Left cardiac atrium (tissue), 4 donors: Measurements from ENCODE around the gene FRY. TPM values are rescaled to one million over a fixed set of nuclear protein-coding genes. Genes with fewer than 3 reads are reported as not detected.

ENCODE experiments used
- ATAC-seq, 2 donors: fragments of 200-7000 bp; cut with Tn5 transposase; one replicate each; pipeline ENCODE4 v1.9.1; 2020; ENCODE audit warnings: mild to moderate bottlenecking in 2 of 2, moderate library complexity in 2 of 2
- DNase-seq: peaks from one replicate; pipeline ENCODE4 v3.0.0-alpha.2; 2020
- intact Hi-C, 2 donors: fragments of 100-400 bp; cut with DNase I; formaldehyde crosslinking; loops; one replicate each; pipeline versions ENCODE4 v1.14.1 to v1.15.1; 2022 to 2023
- total RNA-seq, 2 donors: library from RNA; stranded (reverse); fragmentation: NEBNext Ultra II Directional; extraction: Animal tissue kit (Norgen Biotek cat#: 25700); gene quantifications; one replicate each; pipeline ENCODE4 v1.2.1, GENCODE V29; 2021
- donor health status: DM: no; HTN: yes; CAD: no.
- donor health status: DM: no; HTN: yes; CAD: no; lungs with severe emphysema.
- donor health status: DM: yes; HTN: yes; CAD: no.
- donor health status: Dilated cardiomyopathy.

The FRY gene
- total RNA-seq, 2 donors from 2014 or later, result 91.1 to 93.5 TPM

GRCh38 chr13:32107474-32107873, 75.9 kb downstream of the FRY start:
- DNase-seq (no peak), ATAC-seq (peak in 1 of 2 donors; percentile 31)
- intact Hi-C loops, result no loop called here

- ATAC-seq (no peak), DNase-seq (no peak)
- intact Hi-C loops, result no loop called here
These were observed 76.4 kb downstream of the FRY start for GRCh38 chr13:32107973-32108372.

- peak in 1 of 2 donors; percentile 40 for ATAC-seq
- intact Hi-C loops, result loop anchor here in 1 of 2 donors (10.0 kb wide), 1 partner anchor 49 kb away; no protein-coding TSS in a partner anchor
- no peak for DNase-seq
These were observed 82.0 kb downstream of the FRY start for GRCh38 chr13:32113532-32113931.

GRCh38 chr13:32114284-32114950, 82.8 kb downstream of the FRY start:
- intact Hi-C loops, result loop anchor here in 1 of 2 donors (10.0 kb wide), 1 partner anchor 50 kb away; no protein-coding TSS in a partner anchor
- ATAC-seq (no peak), DNase-seq (no peak)

- DNase-seq, result no peak
- no peak for ATAC-seq
- intact Hi-C loops, result loop anchor here in 1 of 2 donors (10.0 kb wide), 1 partner anchor 50 kb away; no protein-coding TSS in a partner anchor
These were observed 83.5 kb downstream of the FRY start for GRCh38 chr13:32115066-32115465.

- DNase-seq, result no peak
- ATAC-seq, result no peak
- intact Hi-C loops, result loop anchor here in 1 of 2 donors (10.0 kb wide), 1 partner anchor 51 kb away; no protein-coding TSS in a partner anchor
These were observed 84.6 kb downstream of the FRY start for GRCh38 chr13:32116210-32116609.

GRCh38 chr13:32117001-32117400, 85.4 kb downstream of the FRY start:
- intact Hi-C loops, result loop anchor here in 1 of 2 donors (10.0 kb wide), 1 partner anchor 52 kb away; no protein-coding TSS in a partner anchor
- ATAC-seq (no peak), DNase-seq (no peak)

GRCh38 chr13:32117701-32118100, 86.1 kb downstream of the FRY start:
- intact Hi-C loops, result loop anchor here in 1 of 2 donors (10.0 kb wide), 1 partner anchor 53 kb away; no protein-coding TSS in a partner anchor
- peak; percentile 62 for DNase-seq

GRCh38 chr13:32121316-32121715, 89.7 kb downstream of the FRY start:
- DNase-seq (no peak), ATAC-seq (no peak)
- intact Hi-C loops, result no loop called here

More at GRCh38 chr13:32117701-32118100, 86.1 kb downstream of the FRY start:
- ATAC-seq, result peak; percentile 94 to 96

GRCh38 chr13:32124743-32125142, 93.2 kb downstream of the FRY start:
- intact Hi-C loops, result no loop called here
- no peak for DNase-seq
- ATAC-seq, result no peak

- DNase-seq (no peak), ATAC-seq (peak; percentile 78 to 79)
- intact Hi-C loops, result no loop called here
These were observed 93.7 kb downstream of the FRY start for GRCh38 chr13:32125221-32125689.

- DNase-seq, result no peak
- intact Hi-C loops, result no loop called here
- ATAC-seq, result no peak
These were observed 94.2 kb downstream of the FRY start for GRCh38 chr13:32125751-32126150.

GRCh38 chr13:32126278-32126677, 94.7 kb downstream of the FRY start:
- intact Hi-C loops, result no loop called here
- peak in 1 of 2 donors; percentile 55 for ATAC-seq
- DNase-seq, result no peak

GRCh38 chr13:32126756-32127155, 95.2 kb downstream of the FRY start:
- intact Hi-C loops, result no loop called here
- ATAC-seq, result peak in 1 of 2 donors; percentile 33

GRCh38 chr13:32127691-32128090, 96.1 kb downstream of the FRY start:
- DNase-seq (no peak), ATAC-seq (no peak)
- intact Hi-C loops, result no loop called here

More at GRCh38 chr13:32126756-32127155, 95.2 kb downstream of the FRY start:
- DNase-seq, result no peak

- DNase-seq (no peak), ATAC-seq (peak in 1 of 2 donors; percentile 30)
- intact Hi-C loops, result no loop called here
These were observed 102.9 kb downstream of the FRY start for GRCh38 chr13:32134241-32135055.

GRCh38 chr13:32135056-32135390, 103.4 kb downstream of the FRY start:
- ATAC-seq (peak in 1 of 2 donors; percentile 19), DNase-seq (no peak)
- intact Hi-C loops, result no loop called here

GRCh38 chr13:32135655-32136054, 104.1 kb downstream of the FRY start:
- DNase-seq (no peak), ATAC-seq (no peak)
- intact Hi-C loops, result no loop called here

- no peak for ATAC-seq
- intact Hi-C loops, result no loop called here
These were observed 104.5 kb downstream of the FRY start for GRCh38 chr13:32136061-32136460.

GRCh38 chr13:32136716-32137115, 105.1 kb downstream of the FRY start:
- ATAC-seq (no peak), DNase-seq (no peak)
- intact Hi-C loops, result no loop called here

More at GRCh38 chr13:32136061-32136460, 104.5 kb downstream of the FRY start:
- DNase-seq, result no peak
